GM12878 (cell line): ENCODE data around the gene C20orf144. TPM values are rescaled to one million over a fixed set of nuclear protein-coding genes. Genes with fewer than 3 reads are reported as not detected.

ENCODE experiments used
- ATF2 ChIP-seq: IDR thresholded peaks from 2 replicates; pipeline ENCODE4 v1.6.1; 2012; ENCODE audit warnings: low read length, inconsistent platforms
- BHLHE40 ChIP-seq, 2 experiments: fragments of 450-650 bp in 1 of 2; IDR thresholded peaks; 2 replicates each; pipeline ENCODE4 v1.6.1; 2011 to 2017; ENCODE audit warnings: low read depth in 2 of 2, borderline replicate concordance in 1 of 2, improper control_type of control experiment in 1 of 2, low read length in 1 of 2, mild to moderate bottlenecking in 1 of 2
- E4F1 ChIP-seq: fragments of 450-650 bp; IDR thresholded peaks from 2 replicates; pipeline ENCODE4 v1.6.1; 2018; ENCODE audit warnings: borderline replicate concordance, mild to moderate bottlenecking; ENCODE audit not compliant: partially characterized antibody
- ELK1 ChIP-seq: IDR thresholded peaks from 2 replicates; pipeline ENCODE4 v1.6.1; 2012; ENCODE audit warnings: low read depth, low read length, improper control_type of control experiment
- HCFC1 ChIP-seq: fragments of 150-350 bp; IDR thresholded peaks from 2 replicates; pipeline ENCODE4 v1.6.1; 2014; ENCODE audit warnings: low read length
- IKZF1 ChIP-seq: fragments of 450-650 bp; conservative IDR thresholded peaks from 2 replicates; pipeline ENCODE4 v1.6.1; 2017; ENCODE audit warnings: antibody characterized with exemption, mild to moderate bottlenecking
- IKZF2 ChIP-seq, 2 experiments: fragments of 450-650 bp; IDR thresholded peaks; 2 replicates each; pipeline ENCODE4 v1.6.1; 2017; ENCODE audit warnings: mild to moderate bottlenecking in 2 of 2, moderate library complexity in 2 of 2
- IRF3 ChIP-seq: fragments of 450-650 bp; IDR thresholded peaks from 2 replicates; pipeline ENCODE4 v1.6.1; 2014; ENCODE audit warnings: mild to moderate bottlenecking
- MEF2B ChIP-seq: fragments of 450-650 bp; IDR thresholded peaks from 2 replicates; pipeline ENCODE4 v1.6.1; 2018; ENCODE audit warnings: mild to moderate bottlenecking, moderate library complexity; ENCODE audit not compliant: partially characterized antibody, poor library complexity, severe bottlenecking
- NKRF ChIP-seq: fragments of 450-650 bp; conservative IDR thresholded peaks from 2 replicates; pipeline ENCODE4 v1.6.1; 2017; ENCODE audit warnings: mild to moderate bottlenecking, moderate library complexity
- NR2F1 ChIP-seq: fragments of 450-650 bp; conservative IDR thresholded peaks from 2 replicates; pipeline ENCODE4 v1.6.1; 2017; ENCODE audit warnings: mild to moderate bottlenecking
- NRF1 ChIP-seq: conservative IDR thresholded peaks from 2 replicates; pipeline ENCODE4 v1.6.1; 2011; ENCODE audit warnings: mild to moderate bottlenecking, low read depth, low read length, improper control_type of control experiment
- PAX5 ChIP-seq: IDR thresholded peaks from 2 replicates; pipeline ENCODE4 v1.6.1; 2011; ENCODE audit warnings: low read depth, low read length, borderline replicate concordance
- PML ChIP-seq: IDR thresholded peaks from 2 replicates; pipeline ENCODE4 v1.6.1; 2012; ENCODE audit warnings: low read length, inconsistent platforms
- POLR2A ChIP-seq: IDR thresholded peaks from 2 replicates; pipeline ENCODE4 v1.6.1; 2011; ENCODE audit warnings: low read depth, mild to moderate bottlenecking, low read length
- POLR2AphosphoS5 ChIP-seq: IDR thresholded peaks from 2 replicates; pipeline ENCODE4 v1.6.1; 2011; ENCODE audit warnings: mild to moderate bottlenecking, low read length, inconsistent platforms
- POU2F2 ChIP-seq: IDR thresholded peaks from 3 replicates; pipeline ENCODE4 v1.6.1; 2011; ENCODE audit warnings: low read depth, mild to moderate bottlenecking, low read length, borderline replicate concordance
- RUNX3 ChIP-seq: IDR thresholded peaks from 2 replicates; pipeline ENCODE4 v1.6.1; 2012; ENCODE audit warnings: low read length, inconsistent platforms
- TAF1 ChIP-seq: IDR thresholded peaks from 2 replicates; pipeline ENCODE4 v1.6.1; 2011; ENCODE audit warnings: mild to moderate bottlenecking, low read depth, low read length, borderline replicate concordance
- TCF12 ChIP-seq: IDR thresholded peaks from 2 replicates; pipeline ENCODE4 v1.6.1; 2011; ENCODE audit warnings: low read depth, mild to moderate bottlenecking, low read length
- ZNF217 ChIP-seq: fragments of 450-650 bp; IDR thresholded peaks from 2 replicates; pipeline ENCODE4 v1.6.1; 2017; ENCODE audit warnings: antibody characterized with exemption, mild to moderate bottlenecking
- polyA plus RNA-seq, 11 experiments: library from polyadenylated mRNA; depleted of rRNA in 4 of 11; unstranded in 6 of 11; stranded (reverse) in 5 of 11; fragments of >200 nt; fragmentation: Nextera tagmentation in 4 of 11; fragmentation: Illumina TruSeq in 1 of 11; extraction: Ambion mirVana in 4 of 11; extraction: Trizol in 1 of 11; gene quantifications; 1 replicate in 1 of 11; 2 replicates in 10 of 11; pipeline versions ENCODE4 v1.2.1 to v1.2.3, GENCODE V29; 2011 to 2016; ENCODE audit warnings: inconsistent platforms in 2 of 11, missing spikeins in 2 of 11, low read depth in 1 of 11
- total RNA-seq, 4 experiments: library from RNA; depleted of rRNA in 3 of 4; stranded (reverse); fragments of >200 nt in 3 of 4; fragmentation: Illumina TruSeq in 1 of 4; extraction: Trizol in 1 of 4; gene quantifications; 2 replicates each; pipeline versions ENCODE4 v1.2.1 to v1.2.3, GENCODE V29; 2013 to 2021

The C20orf144 gene
- total and polyA plus RNA-seq, 10 of the 15 experiments (the other 5 are each of a cell fraction or from before 2014, with no cell fraction given) = 0.04 to 0.62 (median 0.23) TPM; not detected in 2

- TF ChIP-seq IRF3 (no peak), E4F1 (peak; percentile 22), ZNF217 (peak; percentile 57; the same call in 1 of the 2 replicates), POLR2AphosphoS5 (peak; percentile 74; the same call in 1 of the 2 replicates), NKRF (peak; percentile 70; the same call in 1 of the 2 replicates), NRF1 (0 out of 2 replicates have a peak, but pooled peaks have one; percentile 14), RUNX3 (peak; percentile 58), MEF2B (peak; percentile 41), TCF12 (0 out of 2 replicates have a peak, but pooled peaks have one; percentile 4), POLR2A (peak; percentile 95), TAF1 (peak; percentile 76; the same call in 1 of the 2 replicates), PAX5 (0 out of 2 replicates have a peak, but pooled peaks have one; percentile 6), IKZF1 (peak; percentile 59), PML (peak; percentile 84; the same call in 1 of the 2 replicates), HCFC1 (peak; percentile 6; the same call in 1 of the 2 replicates), IKZF2 (IDR thresholded peaks at IDR 0.05) (0 out of 4 replicates have a peak, but pooled peaks of 1 of the 2 experiments have one; percentile 27), BHLHE40 (IDR thresholded peaks at IDR 0.05; ENCODE audit: borderline replicate concordance in 1 of 2, low read depth in 2 of 2, low read length in 1 of 2) (peak; percentile 6 to 65; a peak in 2 of 4 replicates), NR2F1 (peak; percentile 64), POU2F2 (0 out of 3 replicates have a peak, but pooled peaks have one; percentile 48), ATF2 (no peak), ELK1 (peak; percentile 85)
Measured at GRCh38 chr20:33663161-33664084, 1.3 kb downstream of the C20orf144 start (continued).
